Uterus (tissue), 2 donors: Measurements from ENCODE around the gene UFD1.

Experiments used
- CTCF ChIP-seq, 4 experiments: fragments of 200-600 bp in 2 of 4; fragments of 450-650 bp in 2 of 4; sonication (generic) in 2 of 4; IDR thresholded peaks; one replicate each; pipeline ENCODE4 v1.5.1; 2016 to 2019; ENCODE audit warnings: antibody characterized with exemption in 4 of 4, mild to moderate bottlenecking in 2 of 4, moderate library complexity in 1 of 4
- POLR2A ChIP-seq, 2 donors: fragments of 450-650 bp; IDR thresholded peaks; one replicate each; pipeline ENCODE4 v1.6.1; 2016; ENCODE audit warnings: antibody characterized with exemption in 2 of 2, mild to moderate bottlenecking in 1 of 2, moderate library complexity in 1 of 2

DNA sequence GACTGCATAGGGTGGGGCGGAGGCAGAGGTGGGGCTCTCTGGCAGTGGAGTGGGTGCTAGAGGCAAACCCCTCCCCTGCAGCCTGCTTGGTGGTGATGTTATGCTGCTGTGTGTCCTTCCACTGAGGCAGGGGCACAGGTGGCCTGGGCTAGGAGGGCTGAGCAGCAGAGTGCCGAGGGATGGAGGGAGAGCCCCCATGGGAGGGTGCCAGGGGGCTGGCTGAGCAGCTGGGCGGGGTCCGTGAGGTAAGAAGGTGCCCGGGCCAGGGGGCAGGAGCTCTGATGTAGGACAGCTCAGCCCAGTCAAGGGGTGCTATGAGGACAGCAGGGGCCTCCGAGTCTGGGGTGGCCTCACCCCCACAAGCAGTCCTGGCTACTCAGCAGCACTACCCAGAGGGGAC lies 41.0 kb upstream of the UFD1 start:
- TF ChIP-seq CTCF (IDR thresholded peaks at IDR 0.05) (no peak), POLR2A (IDR thresholded peaks at IDR 0.05) (no peak)
